Retinal pigment epithelial cell (primary cell): Measurements from ENCODE around the gene BRD3OS.
"Not testable (repeated sequence)": the region's sequence is repeated elsewhere in the genome, so short reads cannot be mapped to it uniquely, and the experiment has no call there.

Source experiments
- DNase-seq: peaks from one replicate; pipeline ENCODE4 v3.0.0-alpha.2; 2010; ENCODE audit warnings: low read depth
- H3K4me3 ChIP-seq: 2 replicates; pipeline ENCODE4 v1.5.1; 2011; ENCODE audit warnings: mild to moderate bottlenecking, low read length, control low read depth, moderate library complexity
- TF ChIP-seq, protein P1 (sequence below): conservative IDR thresholded peaks from 2 replicates; pipeline ENCODE4 v1.5.1; 2011; ENCODE audit warnings: low read depth, low read length, control low read depth, inconsistent platforms

BRD3OS gene

DNA sequence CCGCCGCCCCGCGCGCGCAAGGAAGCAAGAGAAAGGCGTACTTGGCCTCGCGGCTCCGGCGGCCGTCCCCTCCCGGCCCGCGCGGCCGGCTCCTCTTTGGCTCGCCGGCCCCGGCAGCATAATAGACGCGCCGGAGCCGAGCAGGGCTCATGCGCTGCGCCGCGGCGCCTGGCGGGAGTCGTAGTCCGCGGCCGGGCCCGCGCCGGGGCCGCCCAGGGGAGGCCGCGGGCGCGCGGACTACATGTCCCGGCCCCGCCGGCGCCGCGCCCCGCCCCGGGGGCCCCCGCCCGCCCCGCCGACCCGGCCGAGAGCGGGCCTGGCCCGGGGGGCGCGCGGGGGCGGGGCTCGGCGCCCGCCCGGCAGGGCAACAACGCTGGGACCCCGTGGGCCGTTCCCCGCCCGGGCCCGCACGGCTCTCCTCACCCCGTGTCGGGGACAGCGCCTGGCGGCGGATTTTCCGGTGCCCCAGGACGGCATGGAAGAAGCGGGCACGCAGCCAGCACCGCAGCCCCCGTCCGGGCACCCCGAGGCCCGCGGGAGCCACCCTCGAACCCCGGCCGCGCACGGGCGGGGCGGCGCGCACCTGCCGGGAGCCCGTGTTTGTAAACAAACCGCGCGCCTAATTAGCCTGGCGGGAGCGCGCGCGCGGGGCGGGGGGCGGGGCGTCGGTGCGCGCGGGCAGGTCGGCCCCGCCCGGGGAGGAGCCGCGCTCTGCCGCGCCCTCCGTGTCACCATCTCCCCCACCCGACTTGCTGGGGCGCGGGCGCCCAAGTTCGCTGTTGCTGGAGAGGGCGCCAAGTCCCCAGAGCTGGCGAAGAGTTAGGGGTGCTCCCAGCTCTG, 42.8 kb downstream of the BRD3OS start, which contains the start of gene BRD3:
TSS of gene BRD3 (minus strand) at position 123 of the 840 bp plus-strand sequence. CDS start 14,549 bp downstream, outside the sequence.
- H3K4me3 ChIP-seq: peak within 1 kb of the TSS; percentile 90
- DNase-seq: no peak
- TF ChIP-seq, protein P1, sequence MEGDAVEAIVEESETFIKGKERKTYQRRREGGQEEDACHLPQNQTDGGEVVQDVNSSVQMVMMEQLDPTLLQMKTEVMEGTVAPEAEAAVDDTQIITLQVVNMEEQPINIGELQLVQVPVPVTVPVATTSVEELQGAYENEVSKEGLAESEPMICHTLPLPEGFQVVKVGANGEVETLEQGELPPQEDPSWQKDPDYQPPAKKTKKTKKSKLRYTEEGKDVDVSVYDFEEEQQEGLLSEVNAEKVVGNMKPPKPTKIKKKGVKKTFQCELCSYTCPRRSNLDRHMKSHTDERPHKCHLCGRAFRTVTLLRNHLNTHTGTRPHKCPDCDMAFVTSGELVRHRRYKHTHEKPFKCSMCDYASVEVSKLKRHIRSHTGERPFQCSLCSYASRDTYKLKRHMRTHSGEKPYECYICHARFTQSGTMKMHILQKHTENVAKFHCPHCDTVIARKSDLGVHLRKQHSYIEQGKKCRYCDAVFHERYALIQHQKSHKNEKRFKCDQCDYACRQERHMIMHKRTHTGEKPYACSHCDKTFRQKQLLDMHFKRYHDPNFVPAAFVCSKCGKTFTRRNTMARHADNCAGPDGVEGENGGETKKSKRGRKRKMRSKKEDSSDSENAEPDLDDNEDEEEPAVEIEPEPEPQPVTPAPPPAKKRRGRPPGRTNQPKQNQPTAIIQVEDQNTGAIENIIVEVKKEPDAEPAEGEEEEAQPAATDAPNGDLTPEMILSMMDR: no peak

DNA sequence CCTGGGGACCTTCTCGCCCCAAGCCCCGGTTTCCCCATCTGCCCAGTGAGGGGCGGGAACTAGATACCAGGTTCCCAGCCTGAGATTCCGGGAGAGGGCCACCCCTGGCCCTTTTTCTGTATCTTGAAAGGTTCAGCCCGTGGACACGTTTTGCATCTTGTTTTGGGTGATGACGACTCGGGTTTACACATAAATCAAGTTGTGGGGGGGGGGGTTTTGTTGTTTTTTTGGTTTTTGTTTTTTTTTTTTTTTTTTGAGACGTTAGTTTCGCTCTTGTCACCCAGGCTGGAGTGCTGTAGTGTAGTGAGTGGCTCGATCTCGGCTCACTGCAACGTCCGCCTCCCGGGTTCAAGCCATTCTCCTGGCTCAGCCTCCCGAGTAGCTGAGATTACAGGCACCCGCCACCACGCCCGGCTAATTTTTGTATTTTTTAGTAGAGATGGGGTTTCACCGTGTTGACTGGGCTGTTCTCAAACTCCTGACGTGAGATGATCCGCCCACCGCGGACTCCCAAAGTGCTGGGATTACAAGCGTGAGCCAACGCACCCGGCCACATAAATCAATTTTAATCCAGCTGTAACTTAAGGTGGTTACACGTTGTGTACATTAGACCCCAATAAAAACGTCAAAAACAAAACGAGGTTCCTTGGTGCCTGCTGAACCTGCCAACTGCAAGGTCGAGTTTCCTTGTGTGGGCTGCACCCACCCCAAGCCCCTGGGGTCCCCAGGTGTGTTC, 43.6 kb downstream of the BRD3OS start:
- no peak for DNase-seq
- TF ChIP-seq, protein P1: no peak
- peak overlapping the region; percentile 63 for H3K4me3 ChIP-seq

DNA sequence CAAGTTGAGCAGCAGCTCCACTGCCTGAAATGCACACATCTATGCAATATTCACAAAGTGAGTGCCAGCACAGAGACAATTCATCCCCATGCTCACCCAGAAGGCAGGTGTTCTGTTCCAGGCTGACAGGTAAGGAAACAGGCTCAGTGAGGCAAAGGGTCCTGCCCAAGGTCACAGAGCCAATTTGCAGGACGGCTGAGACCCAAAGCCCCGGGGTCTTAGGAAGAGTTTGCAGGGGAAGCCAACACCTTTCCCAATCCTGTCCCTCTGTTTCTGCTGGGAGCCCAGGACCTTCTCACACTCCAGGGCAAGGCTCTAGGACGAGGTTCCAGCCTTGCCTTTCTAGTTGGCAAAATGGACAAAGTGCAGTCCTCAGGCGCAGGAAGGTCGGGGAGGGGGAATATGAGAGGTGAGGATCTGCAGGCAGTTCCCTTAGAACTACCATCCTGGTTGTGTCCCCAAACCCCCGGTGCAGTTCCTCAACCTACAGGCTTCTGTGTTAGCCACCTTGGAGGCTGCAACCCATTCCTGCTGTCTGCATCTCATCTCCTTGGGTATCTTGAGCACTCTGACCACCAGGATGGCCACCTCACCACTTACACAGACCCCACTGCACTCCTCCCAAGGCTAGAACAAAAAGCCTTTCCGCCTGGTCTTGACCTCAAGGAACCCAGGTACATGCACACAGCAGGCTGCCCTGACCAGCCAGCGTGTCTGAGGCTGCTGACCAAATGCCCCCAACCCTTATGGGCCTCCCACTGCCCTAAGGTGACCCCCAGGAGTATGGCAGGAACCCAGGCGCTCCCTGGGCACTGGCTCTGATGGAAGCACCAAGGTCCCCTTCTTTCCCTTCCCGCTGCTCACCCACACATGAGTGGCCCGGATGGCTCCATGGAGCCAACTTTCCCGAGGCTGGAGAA, 44.5 kb downstream of the BRD3OS start:
- no peak overlapping the region for H3K4me3 ChIP-seq
- DNase-seq: no peak
- TF ChIP-seq, protein P1: no peak

DNA sequence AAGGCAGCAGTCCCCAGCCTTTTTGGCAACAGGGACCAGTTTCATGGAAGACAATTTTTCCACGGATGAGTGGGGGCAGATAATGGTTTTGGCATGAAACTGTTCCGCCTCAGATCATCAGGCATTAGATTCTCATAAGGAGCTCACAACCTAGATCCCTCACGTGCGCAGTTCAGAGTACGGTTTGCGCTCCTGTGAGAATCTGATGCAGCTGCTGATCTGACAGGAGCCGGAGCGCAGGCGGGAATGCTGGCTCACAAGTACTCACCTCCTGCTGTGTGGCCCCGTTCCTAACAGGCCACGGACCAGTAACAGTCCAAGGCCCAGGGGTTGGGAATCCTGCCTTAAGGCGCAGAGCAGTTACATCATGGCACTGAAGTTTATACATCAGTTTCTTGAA, 45.9 kb downstream of the BRD3OS start:
- no peak overlapping the region for H3K4me3 ChIP-seq
- DNase-seq: no peak
- TF ChIP-seq, protein P1: no peak

DNA sequence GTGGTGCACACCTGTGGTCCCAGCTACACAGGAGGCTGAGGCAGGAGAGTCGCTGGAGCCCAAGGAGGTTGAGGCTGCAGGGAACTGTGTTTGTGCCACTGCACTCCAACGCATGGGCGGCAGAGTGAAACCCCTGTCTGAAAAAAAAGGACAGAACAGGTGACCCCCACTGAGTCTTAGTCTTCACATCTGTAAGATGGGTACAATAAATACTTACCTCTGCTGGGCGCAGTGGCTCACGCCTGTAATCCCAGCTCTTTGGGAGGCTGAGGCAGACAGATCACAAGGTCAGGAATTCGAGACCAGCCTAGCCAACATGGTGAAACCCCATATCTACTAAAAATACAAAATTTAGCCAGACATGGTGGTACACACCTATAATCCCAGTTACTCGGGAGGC, 47.4 kb downstream of the BRD3OS start:
- H3K4me3 ChIP-seq, DNase-seq: not testable (repeated sequence)

DNA sequence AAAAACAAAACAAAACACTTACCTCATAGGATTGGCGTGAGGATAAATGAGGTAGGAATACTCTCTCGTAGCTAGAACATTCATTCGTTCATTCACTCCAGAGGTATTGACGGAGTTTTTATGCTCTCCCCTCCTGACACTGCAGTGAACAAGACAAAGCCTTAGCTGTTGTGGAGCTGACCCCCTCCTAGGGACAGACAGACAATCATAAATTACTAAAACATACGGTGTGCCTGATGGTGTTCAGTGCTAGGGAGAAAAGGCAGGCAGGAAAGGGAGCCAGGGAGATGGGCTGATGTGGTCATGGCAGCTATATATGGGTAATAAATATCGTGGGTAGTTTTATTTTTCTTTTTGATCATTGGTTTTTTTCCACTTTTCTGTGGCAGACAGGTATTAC, 48.2 kb downstream of the BRD3OS start:
- H3K4me3 ChIP-seq: no peak overlapping the region
- no peak for DNase-seq
- TF ChIP-seq, protein P1: no peak

DNA sequence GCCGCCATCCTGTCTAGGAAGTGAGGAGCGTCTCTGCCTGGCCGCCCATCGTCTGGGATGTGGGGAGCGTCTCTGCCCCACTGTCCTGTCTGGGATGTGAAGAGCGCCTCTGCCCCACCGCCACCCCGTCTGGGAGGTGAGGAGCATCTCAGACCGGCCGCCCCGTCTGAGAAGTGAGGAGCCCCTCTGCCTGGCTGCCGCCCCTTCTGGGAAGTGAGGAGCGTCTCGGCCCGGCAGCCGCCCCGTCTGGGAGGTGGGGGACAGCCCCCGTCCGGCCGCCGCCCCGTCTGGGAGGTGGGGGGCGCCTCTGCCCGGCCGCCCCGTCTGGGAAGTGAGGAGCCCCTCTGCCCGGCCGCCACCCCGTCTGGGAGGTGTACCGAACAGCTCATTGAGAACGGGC, 50.4 kb downstream of the BRD3OS start:
- not testable (repeated sequence) for H3K4me3 ChIP-seq, DNase-seq
